Small intestine (tissue), 7 donors: ENCODE measurements around the gene LRRC63. TPM values are rescaled to one million over a fixed set of nuclear protein-coding genes. Genes with fewer than 3 reads are reported as not detected.

ENCODE experiments used
- DNase-seq, 2 donors: peaks; one replicate each; pipeline versions ENCODE4 v3.0.0 to v3.0.0-alpha.2; 2013
- FAIRE-seq: peaks from 2 replicates; lab custom pipeline; 2012; peaks lifted over from hg19 to GRCh38; lab: Jason Lieb, UNC
- H3K27ac ChIP-seq, 3 donors: one replicate each; pipeline ENCODE4 v1.5.1; 2013; ENCODE audit warnings: low read length in 2 of 3, mild to moderate bottlenecking in 2 of 3, control low read depth in 1 of 3, inconsistent platforms in 1 of 3, low read depth in 1 of 3, moderate library complexity in 1 of 3
- H3K27me3 ChIP-seq, 3 donors: one replicate each; pipeline ENCODE4 v1.6.1; 2013; ENCODE audit warnings: low read length in 3 of 3, inconsistent platforms in 1 of 3; ENCODE audit not compliant: control insufficient read depth in 3 of 3, insufficient read depth in 3 of 3
- H3K36me3 ChIP-seq, 3 donors: one replicate each; pipeline ENCODE4 v1.6.1; 2013; ENCODE audit warnings: low read length in 3 of 3, inconsistent platforms in 1 of 3, low read depth in 1 of 3, mild to moderate bottlenecking in 1 of 3, moderate library complexity in 1 of 3; ENCODE audit not compliant: control insufficient read depth in 3 of 3, insufficient read depth in 2 of 3
- H3K4me1 ChIP-seq, 3 donors: one replicate each; pipeline ENCODE4 v1.6.1; 2013; ENCODE audit warnings: low read length in 2 of 3, inconsistent platforms in 1 of 3, low read depth in 1 of 3, mild to moderate bottlenecking in 1 of 3, moderate library complexity in 1 of 3; ENCODE audit not compliant: control insufficient read depth in 3 of 3, insufficient read depth in 2 of 3
- H3K4me3 ChIP-seq, 3 donors: one replicate each; pipeline ENCODE4 v1.5.1; 2013; ENCODE audit warnings: low read length in 3 of 3, control low read depth in 1 of 3, inconsistent platforms in 1 of 3, low read depth in 1 of 3, mild to moderate bottlenecking in 1 of 3, moderate library complexity in 1 of 3
- H3K9me3 ChIP-seq, 2 donors: one replicate each; pipeline ENCODE4 v1.6.1; 2013; ENCODE audit warnings: low read depth in 1 of 2, low read length in 1 of 2; ENCODE audit not compliant: control insufficient read depth in 2 of 2, insufficient read depth in 1 of 2
- WGBS, 3 donors: extraction: QIAGEN DNeasy Blood & Tissue Kit; methylation state at CpG; one replicate each; pipeline ENCODE4 v1.1.7; 2013; 5-methylcytosine and 5-hydroxymethylcytosine counted together
- polyA plus RNA-seq, 4 donors: library from polyadenylated mRNA; stranded (reverse) in 3 of 4; unstranded in 1 of 4; fragments of 200-250 nt in 3 of 4; fragments of 120-200 nt in 1 of 4; gene quantifications; one replicate each; pipeline versions ENCODE4 v1.2.1 to v1.2.3, GENCODE V29; 2013
- donor health status: healthy with polysubstance abuse.
- donor health status: control.
- donor health status: control.
- donor health status: Bipolar disorder and iron deficiency.
- donor health status: healthy.

LRRC63 gene
- polyA plus RNA-seq, 4 donors, result 0.03 TPM; not detected in 3

- Histone ChIP-seq H3K36me3 (no peaks in the 10 kb centered on the region), H3K9me3 (no peaks in the 10 kb centered on the region), H3K27me3 (peaks cover 0 to 2% (median 0%) of the 10 kb centered on the region in 3 donors), H3K27ac (peak overlapping the region in 1 of 3 donors; percentile 20), H3K4me3 (no peak overlapping the region), H3K4me1 (no peaks in the 10 kb centered on the region)
- WGBS, 3 donors, result 56 to 75% (median 64%) methylated on average over 2 of the region's 2 CpGs
- DNase-seq (no peak), FAIRE-seq (no peak)
These were observed 42.0 kb upstream of the LRRC63 start for GRCh38 chr13:46169758-46170157.

GRCh38 chr13:46170268-46170667, 41.5 kb upstream of the LRRC63 start:
- no peaks in the 10 kb centered on the region for H3K36me3 ChIP-seq
- FAIRE-seq (no peak), DNase-seq (no peak)
- H3K27ac ChIP-seq, result peak overlapping the region in 1 of 3 donors; percentile 14
- 47 to 77% (median 55%) methylated on average over 7 of the region's 7 CpGs for WGBS, 3 donors
- H3K27me3 ChIP-seq, result peaks cover 0 to 2% (median 0%) of the 10 kb centered on the region in 3 donors
- no peaks in the 10 kb centered on the region for H3K4me1 ChIP-seq
- H3K4me3 ChIP-seq, result no peak overlapping the region
- H3K9me3 ChIP-seq, result no peaks in the 10 kb centered on the region

GRCh38 chr13:46170687-46171086, 41.0 kb upstream of the LRRC63 start:
- H3K9me3 ChIP-seq, result no peaks in the 10 kb centered on the region
- H3K27ac ChIP-seq, result no peak overlapping the region
- H3K4me1 ChIP-seq, result no peaks in the 10 kb centered on the region
- FAIRE-seq (no peak), DNase-seq (no peak)
- H3K4me3 ChIP-seq, result no peak overlapping the region
- H3K36me3 ChIP-seq, result no peaks in the 10 kb centered on the region
- 42 to 63% (median 57%) methylated on average over 3 of the region's 3 CpGs for WGBS, 3 donors
- H3K27me3 ChIP-seq, result peaks cover 0 to 2% (median 0%) of the 10 kb centered on the region in 3 donors

- FAIRE-seq (no peak), DNase-seq (no peak)
- peak overlapping the region in 1 of 3 donors; percentile 41 for H3K27ac ChIP-seq
- H3K36me3 ChIP-seq, result no peaks in the 10 kb centered on the region
- H3K27me3 ChIP-seq, result peaks cover 0 to 2% (median 0%) of the 10 kb centered on the region in 3 donors
- 54 to 60% (median 57%) methylated on average over 4 of the region's 4 CpGs for WGBS, 3 donors
- H3K4me1 ChIP-seq, result no peaks in the 10 kb centered on the region
- H3K9me3 ChIP-seq, result no peaks in the 10 kb centered on the region
- no peak overlapping the region for H3K4me3 ChIP-seq
These were observed 40.5 kb upstream of the LRRC63 start for GRCh38 chr13:46171217-46171616.

- FAIRE-seq (no peak), DNase-seq (no peak)
- Histone ChIP-seq H3K27ac (peak overlapping the region in 1 of 3 donors; percentile 41), H3K4me1 (no peaks in the 10 kb centered on the region), H3K27me3 (peaks cover 0 to 2% (median 0%) of the 10 kb centered on the region in 3 donors), H3K4me3 (no peak overlapping the region), H3K36me3 (no peaks in the 10 kb centered on the region), H3K9me3 (no peaks in the 10 kb centered on the region)
- 80 to 88% (median 83%) methylated on average over 7 of the region's 7 CpGs for WGBS, 3 donors
These were observed 40.0 kb upstream of the LRRC63 start for GRCh38 chr13:46171739-46172138.

GRCh38 chr13:46172531-46172991, 39.2 kb upstream of the LRRC63 start:
- H3K4me1 ChIP-seq, result no peaks in the 10 kb centered on the region
- peaks cover 0 to 2% (median 0%) of the 10 kb centered on the region in 3 donors for H3K27me3 ChIP-seq
- no peak for FAIRE-seq
- H3K36me3 ChIP-seq, result no peaks in the 10 kb centered on the region
- WGBS, 3 donors, result 60 to 76% (median 63%) methylated on average over 6 of the region's 6 CpGs
- peak in 1 of 2 donors; percentile 47 for DNase-seq
- no peak overlapping the region for H3K4me3 ChIP-seq
- no peaks in the 10 kb centered on the region for H3K9me3 ChIP-seq
- H3K27ac ChIP-seq, result peak overlapping the region in 1 of 3 donors; percentile 52

- FAIRE-seq (no peak), DNase-seq (no peak)
- no peaks in the 10 kb centered on the region for H3K27me3 ChIP-seq
- peak overlapping the region in 1 of 3 donors; percentile 18 for H3K27ac ChIP-seq
- H3K4me3 ChIP-seq, result no peak overlapping the region
- no peaks in the 10 kb centered on the region for H3K9me3 ChIP-seq
- 66 to 87% (median 68%) methylated on average over 2 of the region's 2 CpGs for WGBS, 3 donors
- no peaks in the 10 kb centered on the region for H3K4me1 ChIP-seq
- no peaks in the 10 kb centered on the region for H3K36me3 ChIP-seq
These were observed 38.1 kb upstream of the LRRC63 start for GRCh38 chr13:46173656-46174055.

GRCh38 chr13:46176756-46177155, 35.0 kb upstream of the LRRC63 start:
- WGBS, 3 donors, result 47 to 67% (median 61%) methylated on average over 3 of the region's 3 CpGs
- DNase-seq, result peak in 1 of 2 donors; percentile 27
- Histone ChIP-seq H3K27ac (peak overlapping the region in 1 of 3 donors; percentile 21), H3K4me3 (peak overlapping the region in 1 of 3 donors; percentile 15), H3K4me1 (no peaks in the 10 kb centered on the region), H3K27me3 (no peaks in the 10 kb centered on the region), H3K9me3 (no peaks in the 10 kb centered on the region), H3K36me3 (no peaks in the 10 kb centered on the region)
- FAIRE-seq, result no peak

- H3K36me3 ChIP-seq, result no peaks in the 10 kb centered on the region
- H3K27ac ChIP-seq, result peak overlapping the region in 1 of 3 donors; percentile 11
- FAIRE-seq (no peak), DNase-seq (no peak)
- H3K4me3 ChIP-seq, result no peak overlapping the region
- H3K4me1 ChIP-seq, result no peaks in the 10 kb centered on the region
- H3K27me3 ChIP-seq, result no peaks in the 10 kb centered on the region
- H3K9me3 ChIP-seq, result no peaks in the 10 kb centered on the region
- 53 to 75% (median 56%) methylated on average over 5 of the region's 5 CpGs for WGBS, 3 donors
These were observed 33.6 kb upstream of the LRRC63 start for GRCh38 chr13:46178143-46178542.
